Germinal center (tissue), 1 donor: ENCODE results near the gene LAMA2.

ENCODE experiments used
- DNase-seq: peaks from one replicate; pipeline ENCODE4 v3.0.0; 2012; ENCODE audit warnings: mixed read lengths, low spot score

LAMA2 gene

GRCh38 chr6:129368970-129369369, 486.0 kb downstream of the LAMA2 start:
- no peak for DNase-seq

DNA sequence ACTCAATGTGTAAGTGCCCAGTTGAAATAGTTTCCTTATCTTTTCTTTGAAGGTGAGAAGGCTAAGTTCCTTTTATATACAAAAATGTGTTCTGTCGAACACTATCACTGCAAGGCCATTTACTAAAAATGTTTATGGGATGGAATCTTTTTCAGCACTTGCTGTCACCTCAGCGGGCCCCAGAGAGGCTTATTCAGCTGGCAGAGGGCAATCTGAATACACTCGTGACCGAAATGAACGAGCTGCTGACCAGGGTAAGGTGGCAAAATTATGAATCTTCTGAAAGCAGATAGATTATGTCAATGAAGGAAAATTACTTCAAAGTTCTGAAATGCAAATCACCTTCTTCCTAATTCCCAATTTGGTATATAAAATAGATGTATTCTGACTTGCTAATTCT, 486.8 kb downstream of the LAMA2 start:
- no peak for DNase-seq

DNA sequence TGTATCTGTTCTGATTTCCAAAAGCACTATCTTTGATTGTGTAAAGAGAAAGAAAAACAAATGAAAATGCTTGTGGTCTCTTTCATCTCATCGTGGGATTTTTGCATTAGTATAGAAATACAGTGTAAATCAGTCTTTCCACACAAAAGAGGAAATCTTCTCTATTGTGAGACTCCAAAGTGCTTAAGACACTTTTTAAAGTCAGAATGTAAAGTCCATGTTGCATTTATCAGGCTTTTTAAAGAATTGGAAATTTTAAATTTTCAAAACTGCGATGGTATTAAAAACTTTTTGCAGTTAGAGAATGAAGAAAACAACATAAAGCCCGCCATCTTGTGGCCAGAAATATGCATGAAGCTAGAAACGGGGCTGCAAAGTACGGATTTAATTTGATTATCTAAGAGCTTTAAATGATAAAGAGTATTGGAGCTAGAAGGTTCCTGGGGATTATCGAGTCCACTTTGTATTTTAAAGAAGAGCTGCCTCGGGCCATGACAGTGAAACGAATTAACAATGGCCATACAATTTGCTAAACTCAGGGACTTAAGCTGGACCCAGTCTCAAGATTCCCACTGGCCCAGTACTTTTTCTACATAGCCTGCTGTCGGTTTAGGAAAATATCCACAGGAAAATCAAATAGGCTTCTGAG, 487.5 kb downstream of the LAMA2 start:
- peak; percentile 3 for DNase-seq

DNA sequence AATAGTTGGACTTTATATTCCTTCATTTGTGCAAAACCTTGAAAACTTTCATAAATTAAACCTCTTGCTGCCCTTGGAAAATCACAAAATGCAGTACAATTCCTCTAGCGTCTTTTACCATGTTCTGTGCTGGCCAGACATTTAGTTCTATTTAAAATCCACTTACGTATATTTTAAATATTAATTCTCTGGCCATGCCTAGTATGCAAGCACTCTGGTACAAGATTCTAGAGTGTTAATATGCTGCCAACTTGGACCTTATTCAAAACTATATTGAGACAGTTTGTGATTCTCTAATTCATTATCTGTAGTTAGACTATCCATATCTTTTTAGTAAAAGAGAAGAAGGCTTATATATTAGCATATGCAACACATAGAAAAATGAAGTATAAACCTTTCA, 498.9 kb downstream of the LAMA2 start:
- no peak for DNase-seq

DNA sequence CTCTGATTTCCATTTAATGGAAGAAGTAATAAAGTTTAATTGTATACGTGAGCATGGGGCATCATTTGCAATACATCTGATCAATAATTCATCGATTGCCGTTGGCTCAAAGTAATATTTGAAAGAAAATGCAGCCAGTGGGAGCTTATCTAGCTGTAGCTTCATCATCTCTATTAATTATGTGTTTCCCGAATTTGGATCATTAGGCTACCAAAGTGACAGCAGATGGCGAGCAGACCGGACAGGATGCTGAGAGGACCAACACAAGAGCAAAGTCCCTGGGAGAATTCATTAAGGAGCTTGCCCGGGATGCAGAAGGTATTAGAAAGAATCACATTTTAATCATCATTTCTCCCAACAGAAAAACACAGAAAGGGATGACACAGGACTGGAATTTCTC, 500.0 kb downstream of the LAMA2 start:
- no peak for DNase-seq

GRCh38 chr6:129385117-129385516, 502.2 kb downstream of the LAMA2 start:
- DNase-seq = no peak

- DNase-seq = no peak
Measured at GRCh38 chr6:129390900-129391299, 508.0 kb downstream of the LAMA2 start.

GRCh38 chr6:129393654-129394053, 510.7 kb downstream of the LAMA2 start:
- peak; percentile 45 for DNase-seq

DNA sequence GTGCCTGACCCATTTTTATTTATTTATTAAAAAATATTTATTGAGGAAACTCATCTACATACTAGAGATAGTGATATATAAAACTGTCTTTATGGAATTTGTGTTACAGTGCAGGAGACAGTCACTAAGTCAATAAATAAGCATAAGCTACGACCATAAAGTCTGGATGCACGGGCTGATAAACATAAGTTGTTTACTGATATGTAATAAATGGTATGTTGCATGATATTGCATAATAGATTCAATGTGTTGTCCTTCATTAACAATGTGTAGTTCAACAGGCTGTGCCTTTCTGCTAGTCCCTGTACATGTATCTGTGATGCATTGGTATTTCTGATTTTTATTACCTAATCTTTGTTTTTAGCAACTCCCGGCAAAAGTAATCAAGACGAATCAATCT, 515.8 kb downstream of the LAMA2 start:
- DNase-seq = no peak

GRCh38 chr6:129402244-129402643, 519.3 kb downstream of the LAMA2 start:
- no peak for DNase-seq

DNA sequence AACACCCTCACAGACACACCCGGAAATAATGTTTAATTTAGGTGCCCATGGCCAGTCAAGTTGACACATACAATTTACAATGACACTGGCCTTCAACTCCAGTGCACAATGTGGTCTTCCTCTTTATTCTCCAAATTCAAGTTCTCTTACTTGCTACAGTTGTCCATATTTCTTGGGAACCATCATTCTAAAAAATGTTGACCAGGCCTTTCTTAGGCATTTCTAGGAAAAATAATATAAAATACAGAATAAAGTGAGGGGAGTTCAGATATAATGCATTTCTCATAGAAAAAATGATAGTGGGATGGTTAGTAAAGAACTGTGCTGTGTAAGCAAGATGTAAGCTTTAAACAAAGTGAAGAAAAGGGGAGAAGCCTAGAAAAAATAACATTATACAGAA, 528.2 kb downstream of the LAMA2 start:
- DNase-seq = no peak

DNA sequence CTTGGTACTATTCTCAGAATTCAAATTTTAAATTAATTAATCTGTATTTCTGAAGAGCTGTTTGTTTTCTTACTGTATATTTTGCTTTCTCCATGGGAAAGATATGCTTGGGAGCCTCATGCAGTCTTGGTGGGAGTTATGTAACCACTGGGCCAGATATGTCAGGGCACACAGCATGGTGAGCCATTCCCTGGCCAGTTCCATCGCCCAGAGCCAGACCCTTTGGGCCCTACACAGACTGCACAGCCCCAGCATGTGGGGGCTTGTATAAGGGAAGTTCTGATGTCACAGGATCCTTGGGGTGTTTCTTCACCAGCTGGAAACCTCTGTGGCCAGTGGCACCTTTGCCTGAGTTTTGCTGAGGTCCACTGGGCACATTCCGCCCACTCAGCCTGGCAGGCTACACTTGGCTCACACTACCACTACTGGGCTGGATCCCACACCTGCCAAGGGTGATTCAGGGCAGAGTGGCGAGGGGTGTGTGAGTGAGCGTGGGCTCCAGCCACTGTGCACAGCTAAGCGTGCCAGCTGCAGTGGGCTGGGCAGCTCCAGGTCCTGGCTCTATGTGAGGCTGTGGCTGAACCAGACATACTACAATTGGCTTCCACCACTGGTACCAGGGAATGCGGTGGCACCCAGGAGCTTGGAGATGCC, 533.5 kb downstream of the LAMA2 start:
- no peak for DNase-seq

DNA sequence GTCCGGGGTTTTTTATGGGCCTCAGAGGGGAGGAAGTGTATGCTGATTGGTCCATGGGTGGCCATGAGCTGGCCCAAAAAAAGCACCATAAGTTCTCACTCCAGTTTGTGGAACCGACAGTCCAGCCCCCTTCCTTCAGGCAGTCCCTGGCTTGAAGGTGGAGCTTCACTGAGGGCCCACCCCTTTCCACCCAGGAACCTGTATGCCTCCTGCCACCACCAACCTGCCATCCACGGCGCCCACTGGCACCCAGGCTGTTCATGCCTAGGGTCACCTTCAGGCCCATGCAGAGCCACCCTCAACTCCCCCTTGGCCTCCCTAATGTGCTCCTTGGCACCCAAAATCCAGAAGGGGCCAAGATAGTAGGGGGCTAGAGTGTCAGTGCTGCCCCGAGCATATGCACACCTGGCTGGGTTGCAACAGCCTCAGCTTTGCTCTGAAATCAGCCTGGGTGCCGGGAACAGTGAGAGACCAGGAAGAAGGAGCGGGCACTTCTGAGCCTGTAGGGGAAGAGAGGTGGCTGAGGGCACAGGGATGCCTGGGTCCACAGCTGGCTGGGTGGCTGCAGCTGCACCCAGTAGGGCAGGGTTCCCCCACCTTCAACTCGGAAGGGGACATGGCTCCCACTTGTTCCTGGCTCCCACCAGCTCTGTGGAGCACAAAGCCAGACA, 534.6 kb downstream of the LAMA2 start:
- no peak for DNase-seq

- no peak for DNase-seq
Measured at GRCh38 chr6:129419324-129419723, 536.4 kb downstream of the LAMA2 start.

GRCh38 chr6:129426343-129426742, 543.4 kb downstream of the LAMA2 start:
- DNase-seq = no peak

DNA sequence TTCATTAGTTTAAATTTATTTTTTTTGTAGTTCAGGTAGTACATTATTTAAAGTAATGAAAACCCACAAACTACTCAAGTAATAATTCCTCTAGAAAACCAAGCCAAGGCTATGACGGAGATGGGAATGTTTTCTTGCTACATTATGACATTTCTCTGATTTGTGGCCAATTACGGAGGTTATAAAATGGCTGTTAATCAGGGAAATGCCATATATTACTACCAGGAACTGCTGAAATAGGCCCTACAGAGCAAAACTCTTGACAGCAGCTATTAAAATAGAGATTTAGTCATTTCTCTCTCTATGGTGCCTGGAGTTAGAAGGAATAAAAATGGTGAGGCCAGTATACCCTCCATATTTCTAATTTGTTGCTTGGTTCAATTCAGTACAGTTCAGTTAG, 547.0 kb downstream of the LAMA2 start:
- DNase-seq = no peak

GRCh38 chr6:129432738-129433137, 549.8 kb downstream of the LAMA2 start:
- DNase-seq = no peak

DNA sequence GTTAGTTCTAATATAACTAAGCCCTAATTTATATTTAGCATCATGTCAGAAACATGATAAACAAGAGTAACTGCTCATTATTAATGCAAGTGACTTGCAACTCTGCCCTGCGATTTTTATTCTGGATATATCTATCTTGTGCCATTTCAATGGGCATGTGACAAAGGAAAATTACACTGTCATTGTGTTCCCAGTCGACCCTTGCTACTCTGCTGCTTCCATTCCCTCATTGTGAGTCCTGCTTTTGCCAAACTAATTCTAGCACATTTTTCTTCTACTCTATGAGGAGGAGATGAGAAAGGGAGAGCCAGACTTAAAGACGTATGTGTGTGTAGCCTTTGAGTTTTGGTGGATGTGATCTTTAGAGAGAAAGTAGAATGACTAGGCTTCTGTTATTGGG, 551.2 kb downstream of the LAMA2 start:
- DNase-seq = no peak

GRCh38 chr6:129440691-129441090, 557.8 kb downstream of the LAMA2 start:
- no peak for DNase-seq

GRCh38 chr6:129444683-129445082, 561.7 kb downstream of the LAMA2 start:
- no peak for DNase-seq

GRCh38 chr6:129446272-129447197, 563.6 kb downstream of the LAMA2 start:
- no peak for DNase-seq

DNA sequence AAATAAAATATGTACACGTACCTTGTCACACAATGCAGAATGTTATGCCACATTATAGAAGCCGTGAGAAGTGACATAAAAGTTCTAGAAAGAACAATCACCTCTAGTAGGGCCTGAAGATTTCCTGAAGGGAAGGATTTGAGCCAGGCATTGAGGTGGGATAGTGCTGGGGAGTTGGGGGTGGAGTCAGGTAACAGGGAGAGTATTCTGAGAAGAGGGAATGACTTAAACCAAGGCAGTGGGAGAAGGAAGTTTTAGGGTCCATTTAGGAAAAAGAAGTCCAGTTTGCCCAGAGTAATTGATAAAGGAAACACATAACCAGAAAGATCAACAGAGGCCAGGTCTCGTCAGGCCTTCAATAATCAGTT, 564.2 kb downstream of the LAMA2 start:
- DNase-seq = no peak

DNA sequence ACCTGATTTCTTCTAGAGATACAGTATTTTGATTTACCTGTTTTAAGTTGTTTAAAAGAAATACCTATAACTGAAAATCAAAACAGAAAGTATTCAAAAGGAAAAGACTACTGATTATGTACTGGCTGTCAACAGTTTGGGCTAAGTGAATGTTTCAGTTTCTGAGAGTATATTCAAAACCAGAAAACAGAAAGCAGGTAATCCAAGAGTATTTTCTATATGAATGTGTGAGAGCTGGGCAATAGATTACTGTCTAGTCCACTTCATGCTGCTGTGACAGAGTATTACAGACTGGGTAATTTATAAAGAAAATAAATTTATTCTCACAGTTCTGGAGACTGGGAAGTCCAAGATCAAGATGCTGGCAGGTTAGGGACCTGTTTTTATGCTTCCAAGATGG, 566.0 kb downstream of the LAMA2 start:
- DNase-seq = no peak
